DMS 273 (cell line): ENCODE measurements around the gene CHIT1.

ENCODE experiments used
- DNase-seq: peaks from one replicate; lab custom pipeline; 2025; ENCODE audit not compliant: unreplicated experiment; lab: John Stamatoyannopoulos, UW

The CHIT1 gene

GRCh38 chr1:203175827-203176241, 53.6 kb downstream of the CHIT1 start:
- DNase-seq = no peak

GRCh38 chr1:203175237-203175826, 54.1 kb downstream of the CHIT1 start, which contains the start of gene MYBPH:
MYBPH (minus strand) TSS chr1:203175826; CDS start chr1:203175755, 71 bp downstream.
- DNase-seq = no peak

- DNase-seq = no peak
Measured at GRCh38 chr1:203174324-203174985, 55.0 kb downstream of the CHIT1 start.

- DNase-seq = peak; percentile 63
Measured at GRCh38 chr1:203173566-203173965, 55.9 kb downstream of the CHIT1 start.

- no peak for DNase-seq
Measured at GRCh38 chr1:203173011-203173555, 56.4 kb downstream of the CHIT1 start.

GRCh38 chr1:203172184-203173010, 57.1 kb downstream of the CHIT1 start:
- peak; percentile 94 for DNase-seq

GRCh38 chr1:203171341-203172183, 57.9 kb downstream of the CHIT1 start:
- DNase-seq = no peak

GRCh38 chr1:203170625-203171330, 58.7 kb downstream of the CHIT1 start:
- DNase-seq = no peak

GRCh38 chr1:203169770-203170520, 59.5 kb downstream of the CHIT1 start:
- no peak for DNase-seq

- DNase-seq = no peak
Measured at GRCh38 chr1:203168991-203169390, 60.5 kb downstream of the CHIT1 start.

- DNase-seq = no peak
Measured at GRCh38 chr1:203168256-203168786, 61.2 kb downstream of the CHIT1 start.

- DNase-seq = no peak
Measured at GRCh38 chr1:203167913-203168200, 61.6 kb downstream of the CHIT1 start.

- peak; percentile 25 for DNase-seq
Measured at GRCh38 chr1:203167026-203167912, 62.2 kb downstream of the CHIT1 start.

- DNase-seq = peak; percentile 57
Measured at GRCh38 chr1:203166192-203166940, 63.1 kb downstream of the CHIT1 start.
